ENCODE data around the gene RMDN2. TPM values are rescaled to one million over a fixed set of nuclear protein-coding genes. Genes with fewer than 3 reads are reported as not detected.

The RMDN2 gene
- total RNA-seq, 1 donor: 11.9 TPM

GRCh38 chr2:37987098-37987775 is 62.1 kb downstream of the RMDN2 start:
- no peak overlapping the region for H3K4me3 ChIP-seq (ENCODE audit: insufficient read depth, low read length)
- no peaks in the 10 kb centered on the region for H3K9me3 ChIP-seq (ENCODE audit: low read depth, low read length)
- no peak overlapping the region for H3K4me2 ChIP-seq (ENCODE audit: insufficient read depth, low read length)
- no peaks in the 10 kb centered on the region for H4K20me1 ChIP-seq (ENCODE audit: insufficient read depth, low read length)
- no peak for TF ChIP-seq CTCF (IDR thresholded peaks at IDR 0.05; ENCODE audit: extremely low read depth, low read depth, low read length)
- peaks cover 9% of the 10 kb centered on the region for H3K4me1 ChIP-seq (ENCODE audit: insufficient read depth, low read length)
- no peaks in the 10 kb centered on the region for H3K79me2 ChIP-seq (ENCODE audit: insufficient read depth, low read length)
- no peak overlapping the region for H3K27ac ChIP-seq (ENCODE audit: low read depth, low read length)
- no peaks in the 10 kb centered on the region for H3K27me3 ChIP-seq (ENCODE audit: insufficient read depth, low read length)
- DNase-seq (ENCODE audit: insufficient read length, low spot score, missing footprints): no peak
- no peak overlapping the region for H2AFZ ChIP-seq (ENCODE audit: low read length)
- no peaks in the 10 kb centered on the region for H3K36me3 ChIP-seq (ENCODE audit: insufficient read depth, low read length)

GRCh38 chr2:37992601-37993000 is 67.5 kb downstream of the RMDN2 start:
- H3K4me1 ChIP-seq (ENCODE audit: insufficient read depth, low read length): no peaks in the 10 kb centered on the region
- no peaks in the 10 kb centered on the region for H3K27me3 ChIP-seq (ENCODE audit: insufficient read depth, low read length)
- H3K4me2 ChIP-seq (ENCODE audit: insufficient read depth, low read length): no peak overlapping the region
- H3K9me3 ChIP-seq (ENCODE audit: low read depth, low read length): no peaks in the 10 kb centered on the region
- no peak for DNase-seq (ENCODE audit: insufficient read length, low spot score, missing footprints)
- no peaks in the 10 kb centered on the region for H3K36me3 ChIP-seq (ENCODE audit: insufficient read depth, low read length)
- no peak for TF ChIP-seq CTCF (IDR thresholded peaks at IDR 0.05; ENCODE audit: extremely low read depth, low read depth, low read length)
- no peaks in the 10 kb centered on the region for H3K79me2 ChIP-seq (ENCODE audit: insufficient read depth, low read length)
- H2AFZ ChIP-seq (ENCODE audit: low read length): no peak overlapping the region
- H3K4me3 ChIP-seq (ENCODE audit: insufficient read depth, low read length): no peak overlapping the region
- no peaks in the 10 kb centered on the region for H4K20me1 ChIP-seq (ENCODE audit: insufficient read depth, low read length)
- H3K27ac ChIP-seq (ENCODE audit: low read depth, low read length): no peak overlapping the region

DNA sequence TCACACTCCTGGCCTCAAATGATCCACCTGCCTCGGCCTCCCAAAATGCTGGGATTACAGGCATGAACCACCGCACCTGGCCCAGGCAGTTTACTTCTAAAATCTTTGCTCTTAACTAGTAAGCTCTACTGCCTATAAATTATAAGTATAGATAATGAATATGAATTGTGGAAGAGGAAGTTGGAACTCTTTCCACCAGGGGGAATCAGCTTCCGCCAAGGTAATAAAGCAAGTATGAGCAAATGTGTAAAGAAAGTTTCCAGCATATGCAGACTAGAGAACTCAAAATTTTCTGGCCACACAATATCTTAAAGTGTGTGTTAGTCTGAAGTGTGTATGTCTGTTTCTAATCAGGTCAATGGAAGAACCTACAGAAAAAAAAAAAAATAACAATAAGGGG is 68.1 kb downstream of the RMDN2 start:
- H3K9me3 ChIP-seq (ENCODE audit: low read depth, low read length): no peaks in the 10 kb centered on the region
- no peaks in the 10 kb centered on the region for H4K20me1 ChIP-seq (ENCODE audit: insufficient read depth, low read length)
- DNase-seq (ENCODE audit: insufficient read length, low spot score, missing footprints): no peak
- H3K4me3 ChIP-seq (ENCODE audit: insufficient read depth, low read length): no peak overlapping the region
- no peaks in the 10 kb centered on the region for H3K79me2 ChIP-seq (ENCODE audit: insufficient read depth, low read length)
- peak; percentile 40 for TF ChIP-seq CTCF (IDR thresholded peaks at IDR 0.05; ENCODE audit: extremely low read depth, low read depth, low read length)
- H3K4me1 ChIP-seq (ENCODE audit: insufficient read depth, low read length): no peaks in the 10 kb centered on the region
- no peak overlapping the region for H3K4me2 ChIP-seq (ENCODE audit: insufficient read depth, low read length)
- H3K27ac ChIP-seq (ENCODE audit: low read depth, low read length): no peak overlapping the region
- no peak overlapping the region for H2AFZ ChIP-seq (ENCODE audit: low read length)
- no peaks in the 10 kb centered on the region for H3K36me3 ChIP-seq (ENCODE audit: insufficient read depth, low read length)
- no peaks in the 10 kb centered on the region for H3K27me3 ChIP-seq (ENCODE audit: insufficient read depth, low read length)

DNA sequence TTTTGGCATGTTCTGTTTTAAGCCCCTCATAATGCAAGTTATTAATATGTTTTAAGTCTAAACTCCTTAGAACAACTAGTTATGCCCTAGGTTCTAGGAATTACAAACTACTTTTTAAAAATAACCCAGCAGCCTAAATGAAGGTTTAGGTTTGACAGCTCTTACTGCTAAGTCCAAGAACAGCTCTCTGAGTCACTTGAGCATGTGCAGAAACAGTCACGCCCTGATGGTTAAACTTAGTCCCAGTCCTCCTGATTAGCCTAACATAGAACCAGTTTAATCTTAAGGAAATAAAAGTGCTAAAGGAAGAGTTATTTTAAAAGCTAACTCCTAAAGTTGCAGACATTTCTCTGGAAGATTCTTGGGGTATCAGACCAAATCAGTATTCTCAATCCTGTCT is 72.5 kb downstream of the RMDN2 start:
- Histone ChIP-seq H3K27ac (ENCODE audit: low read depth, low read length) (no peak overlapping the region), H3K4me1 (ENCODE audit: insufficient read depth, low read length) (no peaks in the 10 kb centered on the region), H3K79me2 (ENCODE audit: insufficient read depth, low read length) (no peaks in the 10 kb centered on the region), H3K4me2 (ENCODE audit: insufficient read depth, low read length) (no peak overlapping the region), H3K9me3 (ENCODE audit: low read depth, low read length) (no peaks in the 10 kb centered on the region), H4K20me1 (ENCODE audit: insufficient read depth, low read length) (no peaks in the 10 kb centered on the region), H3K4me3 (ENCODE audit: insufficient read depth, low read length) (no peak overlapping the region), H3K27me3 (ENCODE audit: insufficient read depth, low read length) (no peaks in the 10 kb centered on the region), H3K36me3 (ENCODE audit: insufficient read depth, low read length) (no peaks in the 10 kb centered on the region), H2AFZ (ENCODE audit: low read length) (no peak overlapping the region)
- no peak for TF ChIP-seq CTCF (IDR thresholded peaks at IDR 0.05; ENCODE audit: extremely low read depth, low read depth, low read length)
- no peak for DNase-seq (ENCODE audit: insufficient read length, low spot score, missing footprints)
